ENCODE data around the gene CNTNAP1. TPM values are rescaled to one million over a fixed set of nuclear protein-coding genes. Genes with fewer than 3 reads are reported as not detected.

The CNTNAP1 gene
- total RNA-seq, 1 donor from 2014 or later = 15.1 TPM

GRCh38 chr17:42704837-42705494, 22.6 kb downstream of the CNTNAP1 start:
- Histone ChIP-seq H4K20me1 (ENCODE audit: low read depth) (no peaks in the 10 kb centered on the region), H3K79me2 (ENCODE audit: low read depth) (no peaks in the 10 kb centered on the region), H3K27ac (no peak overlapping the region), H3K27me3 (no peaks in the 10 kb centered on the region), H3K9ac (no peak overlapping the region), H3K4me1 (peaks cover 8% of the 10 kb centered on the region), H2AFZ (replicated peaks) (no peak overlapping the region), H3K9me3 (ENCODE audit: low read depth) (no peaks in the 10 kb centered on the region), H3K36me3 (no peaks in the 10 kb centered on the region), H3K4me2 (no peak overlapping the region), H3F3A (ENCODE audit: low read depth) (peaks cover 4% of the 10 kb centered on the region), H3K4me3 (no peak overlapping the region)
- Mint-ChIP-seq H3K4me1 (peaks cover 3% of the 10 kb centered on the region), H3K4me3 (no peak overlapping the region), H3K36me3 (peaks cover 35% of the 10 kb centered on the region), H3K9me3 (no peaks in the 10 kb centered on the region), H3K27me3 (ENCODE audit: insufficient read depth, low read depth) (peaks cover 4% of the 10 kb centered on the region), H3K27ac (no peak overlapping the region)
- DNase-seq (ENCODE audit: low spot score) = no peak
- TF ChIP-seq EZH2phosphoT487 (IDR thresholded peaks at IDR 0.05) = no peak
- TF ChIP-seq CTCF (IDR thresholded peaks at IDR 0.05) = no peak

GRCh38 chr17:42706732-42707131, 24.4 kb downstream of the CNTNAP1 start:
- Histone ChIP-seq H3K9ac (no peak overlapping the region), H3K79me2 (ENCODE audit: low read depth) (no peaks in the 10 kb centered on the region), H3K27me3 (no peaks in the 10 kb centered on the region), H3K9me3 (ENCODE audit: low read depth) (no peaks in the 10 kb centered on the region), H4K20me1 (ENCODE audit: low read depth) (no peaks in the 10 kb centered on the region), H3K4me1 (no peaks in the 10 kb centered on the region), H3K27ac (no peak overlapping the region), H3K4me2 (no peak overlapping the region), H3K4me3 (no peak overlapping the region), H3K36me3 (no peaks in the 10 kb centered on the region), H2AFZ (replicated peaks) (no peak overlapping the region), H3F3A (ENCODE audit: low read depth) (peaks cover 2% of the 10 kb centered on the region)
- Mint-ChIP-seq H3K9me3 (no peaks in the 10 kb centered on the region), H3K4me1 (no peaks in the 10 kb centered on the region), H3K4me3 (no peak overlapping the region), H3K36me3 (peaks cover 33% of the 10 kb centered on the region), H3K27me3 (ENCODE audit: insufficient read depth, low read depth) (peaks cover 6% of the 10 kb centered on the region), H3K27ac (no peak overlapping the region)
- TF ChIP-seq EZH2phosphoT487 (IDR thresholded peaks at IDR 0.05) (no peak), EZH2 (IDR thresholded peaks at IDR 0.05) (no peak), CTCF (IDR thresholded peaks at IDR 0.05) (no peak)
- no peak for DNase-seq (ENCODE audit: low spot score)

GRCh38 chr17:42708588-42708987, 26.3 kb downstream of the CNTNAP1 start:
- Mint-ChIP-seq H3K27me3 (ENCODE audit: insufficient read depth, low read depth) (peaks cover 2% of the 10 kb centered on the region), H3K27ac (no peak overlapping the region), H3K4me1 (no peaks in the 10 kb centered on the region), H3K4me3 (no peak overlapping the region), H3K36me3 (peaks cover 30% of the 10 kb centered on the region), H3K9me3 (no peaks in the 10 kb centered on the region)
- TF ChIP-seq EZH2 (IDR thresholded peaks at IDR 0.05) = no peak
- TF ChIP-seq CTCF (IDR thresholded peaks at IDR 0.05) = no peak
- no peak for TF ChIP-seq EZH2phosphoT487 (IDR thresholded peaks at IDR 0.05)
- H3F3A ChIP-seq (ENCODE audit: low read depth) = no peaks in the 10 kb centered on the region
- H4K20me1 ChIP-seq (ENCODE audit: low read depth) = no peaks in the 10 kb centered on the region
- no peak overlapping the region for H3K4me2 ChIP-seq
- H2AFZ ChIP-seq (replicated peaks) = no peak overlapping the region
- no peak overlapping the region for H3K9ac ChIP-seq
- no peak for DNase-seq (ENCODE audit: low spot score)
- H3K27me3 ChIP-seq = no peaks in the 10 kb centered on the region
- H3K4me3 ChIP-seq = no peak overlapping the region
- H3K36me3 ChIP-seq = no peaks in the 10 kb centered on the region
- no peaks in the 10 kb centered on the region for H3K4me1 ChIP-seq
- H3K27ac ChIP-seq = no peak overlapping the region
- H3K9me3 ChIP-seq (ENCODE audit: low read depth) = no peaks in the 10 kb centered on the region
- H3K79me2 ChIP-seq (ENCODE audit: low read depth) = no peaks in the 10 kb centered on the region
